HepG2 (cell line): Measurements from ENCODE around the gene ZNF629. TPM values are rescaled to one million over a fixed set of nuclear protein-coding genes. Genes with fewer than 3 reads are reported as not detected.

Experiments used
- DR1 ChIP-seq: sonication (generic); formaldehyde crosslinking; IDR thresholded peaks from 2 replicates; pipeline ENCODE4 v1.8.0; 2021; ENCODE audit warnings: mild to moderate bottlenecking, missing genetic modification reagents, inconsistent platforms
- KMT2A ChIP-seq: sonication (generic); formaldehyde crosslinking; IDR thresholded peaks from 2 replicates; pipeline ENCODE4 v1.4.0; 2020; ENCODE audit warnings: missing genetic modification reagents
- NFE2L1 ChIP-seq: sonication (generic); formaldehyde crosslinking; IDR thresholded peaks from 2 replicates; pipeline ENCODE4 v1.4.0; 2020; ENCODE audit warnings: missing genetic modification reagents, mild to moderate bottlenecking, borderline replicate concordance
- RAD21 ChIP-seq: fragments of 450-650 bp; formaldehyde crosslinking; IDR thresholded peaks from 2 replicates; pipeline ENCODE4 v1.5.0; 2020; ENCODE audit warnings: mild to moderate bottlenecking
- REXO4 ChIP-seq: sonication (generic); formaldehyde crosslinking; IDR thresholded peaks from 2 replicates; pipeline ENCODE4 v1.8.0; 2022; ENCODE audit warnings: missing genetic modification reagents, mild to moderate bottlenecking, borderline replicate concordance
- RFXANK ChIP-seq: IDR thresholded peaks from 2 replicates; pipeline ENCODE4 v1.6.1; 2016
- SALL2 ChIP-seq: sonication (generic); formaldehyde crosslinking; IDR thresholded peaks from 2 replicates; pipeline ENCODE4 v1.8.1; 2023; ENCODE audit warnings: mild to moderate bottlenecking, missing genetic modification reagents, inconsistent platforms
- SMC3 ChIP-seq: IDR thresholded peaks from 2 replicates; pipeline ENCODE4 v1.6.1; 2011; ENCODE audit warnings: low read length, improper control_type of control experiment
- SP4 ChIP-seq: sonication (generic); formaldehyde crosslinking; IDR thresholded peaks from 2 replicates; pipeline ENCODE4 v1.8.1; 2023; ENCODE audit warnings: mild to moderate bottlenecking, missing genetic modification reagents
- TCF12 ChIP-seq, 2 experiments: fragments of 450-650 bp in 1 of 2; sonication (generic) in 1 of 2; formaldehyde crosslinking in 1 of 2; IDR thresholded peaks; 2 replicates each; pipeline versions ENCODE4 v1.6.1 to v1.8.0; 2017 to 2022; ENCODE audit warnings: antibody characterized with exemption in 1 of 2, mild to moderate bottlenecking in 1 of 2, missing genetic modification reagents in 1 of 2, moderate library complexity in 1 of 2
- WIZ ChIP-seq: sonication (generic); formaldehyde crosslinking; IDR thresholded peaks from 2 replicates; pipeline ENCODE4 v1.5.1; 2020; ENCODE audit warnings: mild to moderate bottlenecking, missing genetic modification reagents
- ZBTB43 ChIP-seq: sonication (generic); formaldehyde crosslinking; conservative IDR thresholded peaks from 2 replicates; pipeline ENCODE4 v1.4.0; 2020; ENCODE audit warnings: missing genetic modification reagents
- ZNF350 ChIP-seq: sonication (generic); formaldehyde crosslinking; IDR thresholded peaks from 2 replicates; pipeline ENCODE4 v1.4.0; 2020; ENCODE audit warnings: mild to moderate bottlenecking, low read depth, missing genetic modification reagents, borderline replicate concordance
- ZNF503 ChIP-seq: sonication (generic); formaldehyde crosslinking; IDR thresholded peaks from 2 replicates; pipeline ENCODE4 v1.4.0; 2020; ENCODE audit warnings: missing genetic modification reagents
- ZNF510 ChIP-seq: sonication (generic); formaldehyde crosslinking; IDR thresholded peaks from 2 replicates; pipeline ENCODE4 v1.4.0; 2020; ENCODE audit warnings: low read depth, mild to moderate bottlenecking, missing genetic modification reagents
- ZNF567 ChIP-seq: sonication (generic); formaldehyde crosslinking; IDR thresholded peaks from 2 replicates; pipeline ENCODE4 v1.8.1; 2023; ENCODE audit warnings: mild to moderate bottlenecking, missing genetic modification reagents, borderline replicate concordance
- ZNF652 ChIP-seq: IDR thresholded peaks from 2 replicates; pipeline ENCODE4 v1.6.1; 2016; ENCODE audit warnings: low read depth, borderline replicate concordance
- ZNF687 ChIP-seq: sonication (generic); formaldehyde crosslinking; IDR thresholded peaks from 2 replicates; pipeline ENCODE4 v1.5.1; 2020; ENCODE audit warnings: mild to moderate bottlenecking, missing genetic modification reagents, moderate library complexity
- ZNF7 ChIP-seq: IDR thresholded peaks from 2 replicates; pipeline ENCODE4 v1.6.1; 2016; ENCODE audit warnings: missing biosample characterization, missing genetic modification reagents
- ZNF746 ChIP-seq: sonication (generic); formaldehyde crosslinking; IDR thresholded peaks from 2 replicates; pipeline ENCODE4 v1.8.0; 2022; ENCODE audit warnings: mild to moderate bottlenecking, missing genetic modification reagents
- ZNF747 ChIP-seq: sonication (generic); formaldehyde crosslinking; IDR thresholded peaks from 2 replicates; pipeline ENCODE4 v1.8.1; 2023; ENCODE audit warnings: missing genetic modification reagents, mild to moderate bottlenecking, borderline replicate concordance
- ZNF768 ChIP-seq: sonication (generic); formaldehyde crosslinking; IDR thresholded peaks from 2 replicates; pipeline ENCODE4 v1.4.0; 2020; ENCODE audit warnings: missing genetic modification reagents
- ZSCAN21 ChIP-seq: sonication (generic); formaldehyde crosslinking; IDR thresholded peaks from 2 replicates; pipeline ENCODE4 v1.8.0; 2022; ENCODE audit warnings: mild to moderate bottlenecking, missing genetic modification reagents, moderate library complexity, borderline replicate concordance
- polyA plus RNA-seq, 8 experiments: library from polyadenylated mRNA; depleted of rRNA in 3 of 8; stranded (reverse) in 7 of 8; unstranded in 1 of 8; fragments of >200 nt; fragmentation: Illumina TruSeq in 4 of 8; extraction: Trizol in 4 of 8; gene quantifications; 2 replicates each; pipeline versions ENCODE4 v1.2.1 to v1.2.3, GENCODE V29; 2011 to 2016; ENCODE audit warnings: low read depth in 4 of 8, missing spikeins in 1 of 8, mixed read lengths in 1 of 8; ENCODE audit not compliant: insufficient read depth in 1 of 8
- total RNA-seq, 5 experiments: library from RNA; depleted of rRNA; stranded (reverse); fragments of >200 nt; fragmentation: Illumina TruSeq; extraction: Trizol; gene quantifications; 2 replicates each; pipeline ENCODE4 v1.2.3, GENCODE V29; 2016; ENCODE audit warnings: low read depth in 1 of 5

Gene ZNF629
- total and polyA plus RNA-seq, 2 of the 13 experiments (the other 11 are each of a cell fraction or from before 2014, with no cell fraction given) = 6.1 to 16.5 TPM

GRCh38 chr16:30786115-30786935 is 680 bp downstream of the ZNF629 start (continued):
- TF ChIP-seq ZSCAN21 (CRISPR knock-in tag) = no peak
- no peak for TF ChIP-seq NFE2L1 (CRISPR knock-in tag)
- TF ChIP-seq ZNF768 (CRISPR knock-in tag) = peak; percentile 39; the same call in 1 of the 2 replicates
- TF ChIP-seq ZNF567 (CRISPR knock-in tag) = no peak
- no peak for TF ChIP-seq ZNF7 (CRISPR knock-in tag)
- no peak for TF ChIP-seq WIZ (CRISPR knock-in tag)
- no peak for TF ChIP-seq ZNF503 (CRISPR knock-in tag)
- no peak for TF ChIP-seq ZNF510 (CRISPR knock-in tag)
- peak; percentile 61 for TF ChIP-seq ZNF687 (CRISPR knock-in tag)
- peak; percentile 48; the same call in 1 of the 2 replicates for TF ChIP-seq KMT2A (CRISPR knock-in tag)
- TF ChIP-seq ZNF652 (CRISPR knock-in tag) = peak; percentile 98
- no peak; the same call in 1 of the 2 replicates for TF ChIP-seq SALL2 (CRISPR knock-in tag)
- TF ChIP-seq ZNF350 = no peak; the same call in 1 of the 2 replicates
- TF ChIP-seq ZNF746 (CRISPR knock-in tag) = no peak
- 0 out of 2 replicates have a peak, but pooled peaks have one; percentile 56 for TF ChIP-seq ZBTB43
- TF ChIP-seq REXO4 (CRISPR knock-in tag) = no peak
- no peak for TF ChIP-seq SP4
- TF ChIP-seq RFXANK (CRISPR knock-in tag) = no peak
- TF ChIP-seq TCF12 (IDR thresholded peaks at IDR 0.05) = no peak
- no peak; the same call in 1 of the 2 replicates for TF ChIP-seq TCF12 (CRISPR knock-in tag; IDR thresholded peaks at IDR 0.05)
- no peak for TF ChIP-seq ZNF747 (CRISPR knock-in tag)
- TF ChIP-seq RAD21 (CRISPR knock-in tag) = peak; percentile 58
- TF ChIP-seq DR1 (CRISPR knock-in tag) = peak; percentile 61; the same call in 1 of the 2 replicates
- TF ChIP-seq SMC3 = no peak
